Stimulated activated CD4-positive, alpha-beta T cell treated with anti-CD3 and anti-CD28 coated beads, Interleukin-1b, Interleukin-23, amount 100 ng/mL, for 4 hours (primary cell): ENCODE measurements around the gene MGRN1.
"Not testable (repeated sequence)": the region's sequence is repeated elsewhere in the genome, so short reads cannot be mapped to it uniquely, and the experiment has no call there.

Source experiments
- DNase-seq, 2 donors: peaks; one replicate each; pipeline ENCODE4 v3.0.0-alpha.2; 2020; ENCODE audit warnings: low read depth in 2 of 2

MGRN1 gene

DNA sequence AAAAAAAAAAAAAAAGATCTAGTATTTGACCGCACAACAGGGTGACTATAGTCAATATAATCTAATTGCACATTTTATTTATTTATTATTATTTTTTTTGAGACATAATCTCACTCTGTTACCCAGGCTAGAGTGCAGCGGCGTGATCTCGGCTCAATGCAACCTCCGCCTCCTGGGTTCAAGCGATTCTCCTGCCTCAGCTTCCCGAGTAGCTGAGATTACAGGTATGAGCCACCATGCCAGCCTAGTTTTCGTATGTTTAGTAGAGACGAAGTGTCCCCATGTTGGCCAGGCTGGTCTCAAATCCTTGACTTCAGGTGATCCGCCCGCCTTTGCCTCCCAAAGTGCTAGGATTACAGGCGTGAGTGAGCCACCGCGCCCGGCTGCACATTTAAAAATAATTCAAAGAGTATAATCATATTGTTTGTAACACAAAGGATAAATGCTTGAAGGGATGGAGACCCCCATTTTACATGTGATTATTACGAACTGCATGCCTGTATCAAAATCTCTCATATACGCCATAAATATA is 108.7 kb downstream of the MGRN1 start:
- no peak for DNase-seq

DNA sequence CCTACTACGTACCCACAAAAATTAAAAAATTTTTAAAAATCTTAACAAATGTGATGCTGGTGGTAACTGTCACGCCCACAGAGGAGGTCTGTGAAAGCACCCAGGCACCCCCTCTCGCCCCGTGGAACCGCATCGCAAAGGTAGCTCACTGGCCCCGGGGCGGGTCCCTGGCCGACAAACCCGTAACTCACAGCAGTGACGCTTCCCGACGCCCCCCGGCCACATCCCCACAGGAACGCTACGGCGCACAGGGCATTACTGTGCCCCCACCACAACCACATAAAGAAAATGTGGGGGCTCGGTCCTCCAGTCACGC is 109.1 kb downstream of the MGRN1 start:
- DNase-seq, result peak; percentile 18 to 31

DNA sequence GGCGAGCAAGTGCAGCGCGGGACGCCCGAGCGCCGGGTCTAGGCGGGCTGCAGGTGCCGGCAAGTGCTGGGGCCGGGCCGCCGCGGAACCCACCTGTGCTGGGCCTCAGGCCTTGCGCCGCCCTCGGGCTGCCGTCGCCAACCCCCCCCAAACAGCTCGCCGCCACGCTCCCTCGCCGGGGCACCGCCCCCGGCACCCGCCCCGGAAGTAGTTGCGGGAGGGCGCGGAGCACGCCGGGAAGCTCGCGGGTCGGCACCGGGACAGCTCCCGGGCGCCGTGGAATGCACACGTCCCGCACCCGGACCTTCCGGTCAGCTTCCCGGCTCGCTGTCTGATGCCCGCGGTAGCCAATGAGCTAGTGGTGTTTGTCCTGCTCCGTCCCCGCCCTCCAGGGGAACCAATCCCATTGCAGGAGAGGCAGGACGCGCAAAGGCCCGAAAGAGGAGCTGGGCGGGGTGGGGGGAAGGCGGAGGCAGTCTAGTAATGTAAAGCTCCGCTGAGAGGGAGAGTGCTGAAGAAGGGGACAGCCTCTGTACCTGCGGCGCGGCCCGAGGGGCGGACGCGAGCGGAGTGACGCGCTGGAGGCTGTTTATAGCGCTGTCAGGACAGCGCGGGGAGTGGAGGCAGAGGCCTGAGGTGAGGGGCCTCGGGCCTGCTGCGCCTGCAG is 109.6 kb downstream of the MGRN1 start, which contains the start of the genes ANKS3 and DNAAF8:
TSS of gene ANKS3 (minus strand) at position 209 of the 667 bp plus-strand sequence. CDS start 4,122 bp downstream, outside the sequence.
TSS of gene DNAAF8 (plus strand) at position 475 of the 667 bp plus-strand sequence. CDS start 1,978 bp downstream, outside the sequence.
- peak; percentile 64 to 77 for DNase-seq

DNA sequence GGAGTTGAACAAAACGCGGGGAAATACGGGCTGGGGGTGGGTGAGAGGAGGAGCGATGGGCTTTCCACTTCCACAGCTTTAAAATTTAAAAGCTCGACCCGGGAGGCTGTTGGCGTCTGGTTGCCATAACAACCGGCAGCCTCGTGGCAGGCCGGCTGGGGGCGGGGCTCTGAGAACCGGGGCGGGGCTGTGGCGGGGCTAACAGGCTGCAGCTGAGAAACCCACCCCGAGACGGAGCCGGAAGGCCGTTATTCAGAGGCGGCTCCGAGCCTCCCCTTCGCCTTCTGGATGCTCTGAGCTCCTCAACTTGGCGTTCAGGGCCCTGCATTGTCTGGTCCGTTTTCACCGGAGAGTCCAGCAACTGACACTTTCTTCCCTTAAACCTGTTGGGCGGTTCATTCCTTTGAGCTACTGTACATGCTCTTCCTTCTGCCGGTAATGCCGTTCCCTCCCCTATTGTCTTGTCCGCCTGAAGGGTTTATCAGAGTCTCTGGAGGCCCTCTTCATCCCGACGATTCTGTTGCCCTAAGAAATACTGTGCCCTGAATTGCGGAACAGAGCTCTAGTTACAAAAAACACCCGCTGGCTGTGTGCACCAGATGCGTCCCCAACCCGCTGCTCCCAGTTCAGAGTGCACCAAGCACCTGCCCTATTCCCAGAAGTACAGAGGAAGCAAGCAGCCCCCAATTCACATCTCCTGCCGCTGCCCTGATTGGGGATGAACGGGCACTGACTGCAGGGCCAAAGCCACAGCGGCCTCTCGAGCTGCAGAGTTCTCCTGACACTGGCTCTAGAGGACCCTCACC is 110.3 kb downstream of the MGRN1 start:
- DNase-seq, result peak; percentile 93 to 96

DNA sequence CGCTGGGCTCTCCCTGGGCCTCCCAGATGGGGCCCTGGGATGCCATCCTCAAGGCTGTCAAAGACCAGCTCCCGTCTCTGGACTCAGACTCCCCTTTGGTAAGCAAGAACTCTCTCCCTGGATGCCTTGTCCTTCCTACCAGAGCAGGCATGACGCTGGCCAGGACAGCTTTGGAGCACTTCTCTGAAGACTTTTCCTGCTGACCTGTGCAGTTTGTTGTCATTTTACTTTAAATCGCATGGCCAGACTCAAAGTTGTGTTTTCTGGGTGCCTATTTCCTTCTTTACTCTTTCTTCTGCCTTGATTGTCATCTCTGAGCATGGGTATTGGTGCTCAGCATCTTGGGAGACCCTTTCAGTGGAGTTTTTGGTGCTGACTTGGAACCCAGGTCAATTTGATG is 111.9 kb downstream of the MGRN1 start:
- DNase-seq, result no peak

DNA sequence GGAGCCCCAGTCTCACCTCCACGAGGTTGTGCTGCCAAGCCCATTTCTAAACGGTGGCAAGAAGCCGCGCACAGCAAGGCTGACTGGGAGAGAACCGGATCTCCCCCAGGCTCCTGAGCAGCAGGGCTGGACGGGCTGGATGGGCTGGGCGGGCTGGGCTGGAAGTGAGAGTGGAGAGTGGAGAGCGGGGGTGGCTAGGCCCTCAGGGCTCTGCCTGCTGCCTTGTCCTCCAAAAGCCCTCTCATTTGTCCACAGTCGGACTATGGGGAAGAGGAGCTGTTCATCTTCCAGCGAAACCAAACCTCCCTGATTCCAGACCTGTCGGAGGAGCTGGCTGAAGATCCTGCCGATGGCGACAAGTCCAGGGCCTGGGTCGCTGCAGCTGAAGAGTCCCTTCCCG is 112.9 kb downstream of the MGRN1 start:
- no peak for DNase-seq

DNA sequence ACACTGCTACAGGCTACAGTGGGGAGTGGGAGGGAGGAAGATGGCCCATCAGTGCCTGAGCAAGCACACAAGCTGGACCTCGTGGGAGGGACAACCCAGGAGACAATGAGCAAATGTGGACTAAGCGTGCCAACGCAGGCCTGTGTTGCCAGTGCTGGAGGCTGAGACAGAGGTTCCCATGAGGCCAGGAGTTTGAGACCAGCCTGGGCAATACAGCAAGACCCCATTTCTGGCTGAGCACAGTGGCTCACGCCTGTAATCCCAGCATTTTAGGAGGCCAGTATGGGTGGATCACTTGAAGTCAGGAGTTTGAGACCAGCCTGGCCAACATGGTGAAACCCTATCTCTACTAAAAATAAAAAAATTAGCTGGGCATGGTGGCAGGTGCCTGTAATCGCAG is 113.7 kb downstream of the MGRN1 start:
- not testable (repeated sequence) for DNase-seq
